Measurements from ENCODE around the gene TBL1XR1. TPM values are rescaled to one million over a fixed set of nuclear protein-coding genes. Genes with fewer than 3 reads are reported as not detected.
"Not testable (repeated sequence)": the region's sequence is repeated elsewhere in the genome, so short reads cannot be mapped to it uniquely, and the experiment has no call there.

TBL1XR1 gene
- total RNA-seq, 1 donor from 2014 or later: 243 TPM

GRCh38 chr3:177141899-177142646, 55.2 kb downstream of the TBL1XR1 start:
- no peak for TF ChIP-seq CTCF (IDR thresholded peaks at IDR 0.05; ENCODE audit: unreplicated experiment)
- Mint-ChIP-seq H3K4me3 (no peak overlapping the region), H3K9me3 (no peaks in the 10 kb centered on the region), H3K27ac (peak overlapping the region; percentile 1), H3K36me3 (peaks cover 10% of the 10 kb centered on the region), H3K4me1 (peaks cover 40% of the 10 kb centered on the region), H3K27me3 (ENCODE audit: low read depth) (no peaks in the 10 kb centered on the region)
- DNase-seq (ENCODE audit: low spot score in 2 of 2, unreplicated experiment in 2 of 2): no peak

- H3K27me3 Mint-ChIP-seq (ENCODE audit: low read depth): no peaks in the 10 kb centered on the region
- H3K9me3 Mint-ChIP-seq: no peaks in the 10 kb centered on the region
- TF ChIP-seq CTCF (IDR thresholded peaks at IDR 0.05; ENCODE audit: unreplicated experiment): no peak
- no peak overlapping the region for H3K4me3 Mint-ChIP-seq
- H3K36me3 Mint-ChIP-seq: peaks cover 14% of the 10 kb centered on the region
- H3K27ac Mint-ChIP-seq: no peak overlapping the region
- H3K4me1 Mint-ChIP-seq: peaks cover 40% of the 10 kb centered on the region
- no peak for DNase-seq (ENCODE audit: low spot score in 2 of 2, unreplicated experiment in 2 of 2)
Measured at GRCh38 chr3:177141471-177141870, 55.8 kb downstream of the TBL1XR1 start.

- not testable (repeated sequence) for DNase-seq (ENCODE audit: low spot score in 2 of 2, unreplicated experiment in 2 of 2); H3K9me3 Mint-ChIP-seq; H3K27me3 Mint-ChIP-seq (ENCODE audit: low read depth); H3K27ac Mint-ChIP-seq; H3K4me3 Mint-ChIP-seq
- peaks cover 19% of the 10 kb centered on the region for H3K36me3 Mint-ChIP-seq
- H3K4me1 Mint-ChIP-seq: peaks cover 34% of the 10 kb centered on the region
Measured at GRCh38 chr3:177139220-177139619, 58.1 kb downstream of the TBL1XR1 start.

GRCh38 chr3:177137774-177138705, 59.2 kb downstream of the TBL1XR1 start:
- DNase-seq (ENCODE audit: low spot score in 2 of 2, unreplicated experiment in 2 of 2): no peak
- peaks cover 35% of the 10 kb centered on the region for H3K4me1 Mint-ChIP-seq
- peak overlapping the region; percentile 40 for H3K27ac Mint-ChIP-seq
- no peak for TF ChIP-seq CTCF (IDR thresholded peaks at IDR 0.05; ENCODE audit: unreplicated experiment)
- H3K36me3 Mint-ChIP-seq: peaks cover 24% of the 10 kb centered on the region
- no peak overlapping the region for H3K4me3 Mint-ChIP-seq
- no peaks in the 10 kb centered on the region for H3K27me3 Mint-ChIP-seq (ENCODE audit: low read depth)
- peaks cover 4% of the 10 kb centered on the region for H3K9me3 Mint-ChIP-seq

- TF ChIP-seq CTCF (IDR thresholded peaks at IDR 0.05; ENCODE audit: unreplicated experiment): no peak
- no peaks in the 10 kb centered on the region for H3K27me3 Mint-ChIP-seq (ENCODE audit: low read depth)
- peak overlapping the region; percentile 37 for H3K27ac Mint-ChIP-seq
- no peak overlapping the region for H3K4me3 Mint-ChIP-seq
- peaks cover 39% of the 10 kb centered on the region for H3K4me1 Mint-ChIP-seq
- no peak for DNase-seq (ENCODE audit: low spot score in 2 of 2, unreplicated experiment in 2 of 2)
- peaks cover 24% of the 10 kb centered on the region for H3K36me3 Mint-ChIP-seq
- H3K9me3 Mint-ChIP-seq: peaks cover 4% of the 10 kb centered on the region
Measured at GRCh38 chr3:177136741-177137140, 60.5 kb downstream of the TBL1XR1 start.

All from mesothelial cell of epicardium (in vitro differentiated cells).